B cell (primary cell): ENCODE results near the gene DNAJB9.

Source experiments
- CTCF ChIP-seq: fragments of 200-600 bp; IDR thresholded peaks from one replicate; pipeline ENCODE4 v1.8.0; 2022; ENCODE audit warnings: antibody characterized with exemption, mild to moderate bottlenecking
- EZH2 ChIP-seq: IDR thresholded peaks from 2 replicates; pipeline ENCODE4 v1.6.1; 2012; ENCODE audit warnings: borderline replicate concordance, low read depth, mild to moderate bottlenecking, moderate library complexity, low read length; ENCODE audit not compliant: insufficient read depth, poor library complexity, severe bottlenecking

- TF ChIP-seq CTCF (no peak), EZH2 (no peak)
Observed at GRCh38 chr7:108568801-108569380, 783 bp upstream of the DNAJB9 start.
